HG03432 (cell line): ENCODE measurements around the gene JAKMIP1.
"Not testable (repeated sequence)": the region's sequence is repeated elsewhere in the genome, so short reads cannot be mapped to it uniquely, and the experiment has no call there.

Experiments used
- ATAC-seq: cut with Tn5 transposase; IDR thresholded peaks from one replicate; pipeline ENCODE4 v1.9.1; 2021; ENCODE audit warnings: mild to moderate bottlenecking, moderate library complexity; ENCODE audit not compliant: unreplicated experiment

JAKMIP1 gene

DNA sequence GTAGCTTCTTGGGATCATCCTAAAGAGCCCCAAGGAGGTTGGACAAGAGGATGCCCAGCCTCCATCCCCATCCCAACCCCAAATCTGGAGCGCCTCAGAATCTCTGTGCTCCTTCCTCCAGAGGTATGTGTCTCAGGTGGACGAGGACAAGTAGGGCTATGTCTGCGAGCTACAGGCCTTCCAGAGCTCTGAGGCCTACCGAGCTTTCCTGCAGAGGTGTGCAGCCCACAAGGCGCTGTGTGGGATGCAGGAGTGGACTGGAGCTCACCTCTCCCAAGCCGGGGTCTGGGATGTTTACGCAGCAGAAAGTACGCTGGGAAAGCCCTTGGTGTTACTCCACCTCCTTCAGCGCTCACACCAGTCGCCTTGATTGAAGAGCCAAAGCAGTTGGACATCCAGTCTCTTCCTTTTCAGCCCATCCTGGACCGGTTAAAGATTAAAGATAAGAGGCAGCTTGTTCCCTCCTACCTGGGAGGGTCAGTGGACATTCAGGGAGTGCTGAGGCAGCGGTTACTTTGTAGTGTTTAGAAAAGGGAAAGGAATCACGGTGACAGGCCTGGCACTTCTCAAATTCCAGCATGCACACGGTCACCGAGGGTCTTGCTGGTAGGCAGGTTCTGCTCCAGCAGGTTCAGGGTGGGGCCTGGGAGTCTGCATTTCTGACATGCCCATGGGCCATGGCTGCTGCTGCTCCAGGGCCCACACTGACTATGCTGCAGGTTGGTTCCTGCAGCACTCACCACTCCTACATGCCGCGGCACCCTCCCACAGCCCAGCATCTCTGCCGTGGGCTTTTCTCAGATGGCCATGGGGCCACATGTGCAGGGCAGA is 29.5 kb upstream of the JAKMIP1 start:
- no peak for ATAC-seq

- ATAC-seq, result no peak
Measured at GRCh38 chr4:6229095-6229494, 28.7 kb upstream of the JAKMIP1 start.

- ATAC-seq, result no peak
Measured at GRCh38 chr4:6228158-6229067, 28.1 kb upstream of the JAKMIP1 start.

DNA sequence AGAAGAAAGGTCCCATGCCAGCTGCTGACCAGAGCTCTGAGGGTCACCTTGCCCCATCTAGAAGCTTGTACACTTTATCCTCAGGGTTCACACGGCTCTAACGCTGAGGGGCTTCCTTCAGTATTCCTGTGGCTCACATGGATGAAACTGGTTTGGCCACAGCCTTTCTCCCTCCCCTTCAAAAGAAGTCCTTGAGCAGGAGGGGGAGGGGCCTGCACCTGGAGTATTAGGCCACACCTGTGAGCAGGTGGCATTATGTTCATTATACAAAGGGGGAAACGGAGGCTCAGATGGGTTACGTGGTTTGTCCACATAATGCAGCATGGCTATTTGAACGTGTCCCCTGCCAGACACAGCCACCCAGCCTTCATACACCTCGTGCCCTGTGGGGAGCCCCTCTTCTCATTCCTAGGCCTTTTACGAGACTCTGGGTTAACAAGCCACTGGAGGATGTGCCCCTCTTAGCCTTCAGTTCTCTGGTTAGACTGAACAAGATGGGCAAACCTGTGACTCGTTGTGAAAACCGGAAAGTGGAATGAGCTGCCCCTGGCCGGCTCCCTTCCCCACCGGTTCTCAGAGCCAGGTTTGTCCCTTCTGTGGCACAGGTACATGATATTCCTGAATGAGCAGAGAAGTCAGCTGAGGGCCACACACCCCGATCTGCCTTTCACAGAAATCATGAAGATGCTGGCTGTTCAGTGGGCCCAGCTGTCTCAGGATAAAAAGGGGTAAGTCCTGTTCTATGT is 27.2 kb upstream of the JAKMIP1 start:
- ATAC-seq, result no peak

- no peak for ATAC-seq
Measured at GRCh38 chr4:6226506-6226905, 26.2 kb upstream of the JAKMIP1 start.

GRCh38 chr4:6225469-6225868 is 25.1 kb upstream of the JAKMIP1 start:
- ATAC-seq, result no peak

- no peak for ATAC-seq
Measured at GRCh38 chr4:6224735-6225134, 24.4 kb upstream of the JAKMIP1 start.

DNA sequence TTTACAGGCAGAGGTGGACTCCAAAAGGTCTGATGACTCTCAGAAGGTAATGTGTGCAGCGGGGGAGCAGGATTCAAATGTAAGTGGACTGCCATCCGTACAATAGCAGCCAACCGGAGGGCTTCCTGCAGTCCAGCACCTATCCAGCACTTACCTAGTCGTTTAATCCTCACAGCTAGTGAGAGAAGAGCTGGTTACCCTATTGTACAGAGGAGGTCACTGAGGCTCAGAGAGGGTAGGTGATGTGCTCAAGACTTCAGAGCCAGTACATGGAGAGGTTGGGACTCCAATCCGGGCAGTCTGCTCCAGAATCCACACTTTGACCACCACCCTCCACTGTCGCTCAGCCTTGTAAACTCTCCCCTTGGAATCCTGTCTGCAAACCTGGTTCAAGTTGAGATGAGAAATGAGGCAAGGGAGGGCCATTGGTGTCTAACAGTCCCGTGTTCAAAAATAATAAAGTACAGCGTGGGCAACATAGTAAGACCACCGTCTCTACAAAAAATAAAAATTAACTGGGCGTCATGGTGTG is 22.5 kb upstream of the JAKMIP1 start:
- ATAC-seq, result no peak

- no peak for ATAC-seq
Measured at GRCh38 chr4:6221851-6222760, 21.8 kb upstream of the JAKMIP1 start.

DNA sequence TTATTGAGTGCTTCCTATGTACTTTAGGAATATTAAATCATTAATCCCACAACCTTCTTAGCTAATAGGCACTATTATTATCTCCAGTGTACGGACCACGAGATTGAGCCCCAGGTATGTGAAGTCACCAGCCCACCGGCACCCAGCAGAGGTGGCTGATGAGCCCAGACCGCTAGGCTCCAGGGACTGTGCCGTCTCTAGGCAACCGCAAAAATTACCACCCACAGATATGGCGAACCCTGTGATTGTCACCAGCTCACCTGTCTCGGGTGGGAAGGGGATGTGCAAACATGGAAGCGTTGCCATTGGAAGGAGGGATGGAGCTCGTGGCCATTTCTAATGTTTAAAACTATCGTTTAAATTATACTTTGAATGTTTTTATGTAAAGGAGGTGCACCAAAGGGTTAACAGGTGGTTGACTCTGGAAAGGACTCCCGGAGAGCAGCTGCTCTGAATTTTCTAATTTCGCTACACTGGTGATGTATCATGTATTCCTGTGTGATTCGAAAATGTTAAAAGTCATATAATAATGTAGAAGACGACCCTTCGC is 21.0 kb upstream of the JAKMIP1 start:
- ATAC-seq, result no peak

DNA sequence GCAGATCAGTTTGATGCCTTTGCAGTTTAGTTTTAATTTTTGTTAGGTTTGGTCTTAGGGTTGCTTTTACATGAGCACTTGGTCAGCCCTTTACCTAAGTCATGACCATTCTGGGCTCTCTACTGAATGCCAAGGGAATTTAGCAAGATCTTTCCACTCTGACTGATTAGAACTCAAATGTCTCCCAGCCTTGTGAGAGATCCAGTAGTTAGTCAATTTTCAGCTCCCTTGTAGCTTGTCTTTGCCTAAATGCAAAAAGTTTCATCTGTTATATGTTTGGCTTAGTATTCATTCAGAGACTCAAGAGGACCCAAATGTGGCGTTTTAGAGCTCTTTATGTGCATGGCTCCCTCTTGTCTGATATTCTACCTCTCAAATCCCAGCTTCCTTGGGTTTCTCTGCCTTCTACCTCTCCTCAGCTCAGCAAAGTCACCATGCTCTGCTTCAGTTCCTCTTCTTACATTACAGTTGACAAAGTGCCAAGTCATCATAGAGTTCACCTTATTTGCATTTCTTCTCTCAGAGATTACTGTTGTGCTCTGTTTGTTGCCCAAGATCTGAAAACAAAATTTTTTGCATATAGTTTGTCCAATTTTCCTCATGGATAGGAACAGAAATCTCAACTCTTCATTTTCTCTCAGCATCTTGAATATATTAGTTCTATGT is 17.5 kb upstream of the JAKMIP1 start:
- ATAC-seq, result peak; percentile 81

DNA sequence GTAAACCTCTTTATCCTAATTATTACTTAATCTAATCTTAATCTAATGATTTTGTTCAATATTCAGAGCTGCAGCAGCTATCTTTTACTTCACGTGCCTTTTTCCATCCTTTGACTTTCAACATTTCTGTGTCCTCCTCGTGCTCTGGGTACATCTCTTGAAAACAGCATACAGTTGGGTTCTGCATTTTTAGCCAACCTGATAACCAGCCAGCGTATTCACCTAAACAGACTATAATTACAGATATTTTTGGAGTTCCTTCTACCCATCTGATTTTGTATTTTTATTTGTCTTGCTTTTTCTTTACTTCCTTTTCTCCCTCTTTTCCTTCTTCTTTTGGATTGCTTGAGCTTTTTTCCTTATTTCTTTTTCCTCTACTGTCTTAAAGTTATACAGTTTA is 16.2 kb upstream of the JAKMIP1 start:
- no peak for ATAC-seq

DNA sequence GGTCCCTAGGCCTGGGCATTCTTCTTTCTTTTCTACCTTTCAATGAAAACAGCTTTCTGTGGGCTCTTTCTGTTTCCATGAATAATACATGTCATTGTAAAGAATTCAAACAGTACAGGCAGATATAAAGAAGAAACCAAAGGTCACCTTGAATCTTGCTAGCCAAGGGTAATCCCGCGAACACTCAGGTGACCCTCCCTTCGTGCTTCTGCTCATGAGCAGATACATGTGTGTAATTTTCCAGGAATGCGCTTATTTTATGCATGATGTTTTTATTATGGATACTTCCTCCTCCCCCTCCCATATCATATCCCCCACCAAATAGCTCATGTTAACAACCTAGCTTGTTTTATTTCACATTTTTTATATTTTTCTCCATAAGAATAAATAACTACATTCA is 9.6 kb upstream of the JAKMIP1 start:
- no peak for ATAC-seq

GRCh38 chr4:6209291-6209690 is 8.9 kb upstream of the JAKMIP1 start:
- not testable (repeated sequence) for ATAC-seq

GRCh38 chr4:6208416-6208815 is 8.1 kb upstream of the JAKMIP1 start:
- ATAC-seq, result no peak

DNA sequence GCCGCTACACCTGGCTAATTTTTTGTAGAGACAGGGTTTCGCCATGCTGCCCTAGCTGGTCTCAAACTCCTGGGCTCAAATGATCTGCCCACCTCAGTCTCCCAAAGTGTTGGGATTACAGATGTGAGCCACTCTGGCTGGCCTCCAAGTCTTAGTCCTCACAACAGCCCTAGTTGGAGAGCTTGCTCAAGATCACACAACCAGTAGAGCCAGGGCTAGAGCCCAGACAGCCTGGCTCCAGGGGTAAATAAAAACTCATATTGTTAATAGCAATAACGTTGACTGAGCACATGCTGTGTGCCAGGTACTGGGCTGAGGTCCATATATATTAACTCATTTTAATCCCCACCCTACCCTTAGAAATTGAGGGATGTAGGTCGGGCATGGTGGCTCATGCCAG is 7.3 kb upstream of the JAKMIP1 start:
- no peak for ATAC-seq

- no peak for ATAC-seq
Measured at GRCh38 chr4:6206771-6207290, 6.5 kb upstream of the JAKMIP1 start.

DNA sequence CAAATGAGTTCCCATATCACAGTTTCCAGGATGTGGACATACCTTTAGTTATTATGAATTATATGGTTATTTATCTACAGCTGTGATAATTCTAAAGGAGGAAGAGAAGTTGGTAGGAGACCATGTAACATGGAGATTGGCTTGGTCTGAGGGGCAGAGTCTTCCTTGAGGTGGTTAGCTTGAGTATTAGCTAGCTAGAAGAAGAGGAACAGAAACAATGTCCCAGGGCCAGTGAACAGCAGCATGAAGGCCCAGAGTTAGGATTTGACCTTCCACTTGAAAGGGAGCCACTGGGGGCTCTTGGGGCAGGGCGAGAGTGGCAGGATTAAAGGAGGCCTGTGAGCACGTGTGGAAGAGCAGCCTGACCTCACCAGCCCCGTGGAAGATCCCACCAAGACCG is 5.6 kb upstream of the JAKMIP1 start:
- ATAC-seq, result no peak

- ATAC-seq, result no peak
Measured at GRCh38 chr4:6205567-6205931, 5.2 kb upstream of the JAKMIP1 start.
